ENCODE data around the gene KCMF1.

KCMF1 gene

GRCh38 chr2:84991404-84992160, 20.6 kb downstream of the KCMF1 start:
- Histone ChIP-seq H3K27ac (replicated peaks; ENCODE audit: low read length) (no peak overlapping the region), H3K4me1 (ENCODE audit: control insufficient read depth in 2 of 2, insufficient read depth in 1 of 2, low read depth in 1 of 2, low read length in 2 of 2) (peaks cover 0 to 2% of the 10 kb centered on the region in 2 donors), H4K91ac (ENCODE audit: low read depth, low read length, poor library complexity) (no peak overlapping the region), H3K4me3 (ENCODE audit: low read length in 2 of 2) (no peak overlapping the region), H3K4ac (ENCODE audit: low read length) (no peak overlapping the region), H2AFZ (ENCODE audit: low read length) (no peak overlapping the region), H2BK12ac (ENCODE audit: low read length) (no peak overlapping the region), H2BK120ac (ENCODE audit: low read depth, low read length) (no peak overlapping the region), H2BK5ac (ENCODE audit: low read length) (no peak overlapping the region), H3K23ac (ENCODE audit: low read depth, low read length, poor library complexity) (no peak overlapping the region), H3K79me1 (ENCODE audit: low read depth, low read length) (peaks cover 7% of the 10 kb centered on the region), H3K14ac (ENCODE audit: low read length) (no peak overlapping the region), H3K9ac (ENCODE audit: low read depth, low read length, poor library complexity) (no peak overlapping the region), H3K18ac (ENCODE audit: low read length) (no peak overlapping the region), H2BK15ac (ENCODE audit: low read length) (no peak overlapping the region), H3K36me3 (replicated peaks in 1 of 2; ENCODE audit: control insufficient read depth in 2 of 2, insufficient read depth in 2 of 2, low read length in 2 of 2) (peaks cover 0 to 8% of the 10 kb centered on the region in 2 donors), H3K4me2 (ENCODE audit: insufficient read depth, low read length, poor library complexity, severe bottlenecking) (no peak overlapping the region), H2AK5ac (ENCODE audit: low read depth, low read length) (no peak overlapping the region), H3K27me3 (ENCODE audit: control insufficient read depth in 3 of 3, insufficient read depth in 3 of 3, low read depth in 1 of 3, low read length in 3 of 3) (no peaks in the 10 kb centered on the region), H4K8ac (ENCODE audit: low read depth, low read length) (no peak overlapping the region), H3K9me3 (replicated peaks in 1 of 2; ENCODE audit: control insufficient read depth in 2 of 2, insufficient read depth in 1 of 2, low read depth in 1 of 2, low read length in 2 of 2) (no peaks in the 10 kb centered on the region)
- DNase-seq (ENCODE audit: low spot score): no peak
- WGBS, 2 donors (ENCODE audit: extremely low coverage in 2 of 2, insufficient read length in 2 of 2, insufficient replicate concordance in 1 of 2): no CpG with 5 or more reads among the region's 2 CpGs

GRCh38 chr2:84995826-84996225, 24.9 kb downstream of the KCMF1 start:
- H3K18ac ChIP-seq (ENCODE audit: low read length): no peak overlapping the region

GRCh38 chr2:84996909-84997308, 25.9 kb downstream of the KCMF1 start:
- Histone ChIP-seq H3K4ac (ENCODE audit: low read length) (no peak overlapping the region), H3K4me2 (ENCODE audit: insufficient read depth, low read length, poor library complexity, severe bottlenecking) (no peak overlapping the region)

More at GRCh38 chr2:84995826-84996225, 24.9 kb downstream of the KCMF1 start:
- H2BK120ac ChIP-seq (ENCODE audit: low read depth, low read length): no peak overlapping the region
- peaks cover 0 to 11% of the 10 kb centered on the region in 2 donors for H3K36me3 ChIP-seq (replicated peaks in 1 of 2; ENCODE audit: control insufficient read depth in 2 of 2, insufficient read depth in 2 of 2, low read length in 2 of 2)
- H3K14ac ChIP-seq (ENCODE audit: low read length): no peak overlapping the region
- no peak overlapping the region for H4K91ac ChIP-seq (ENCODE audit: low read depth, low read length, poor library complexity)
- no peak overlapping the region for H2BK12ac ChIP-seq (ENCODE audit: low read length)
- H3K79me1 ChIP-seq (ENCODE audit: low read depth, low read length): peaks cover 6% of the 10 kb centered on the region
- H2AFZ ChIP-seq (ENCODE audit: low read length): no peak overlapping the region
- H2AK5ac ChIP-seq (ENCODE audit: low read depth, low read length): no peak overlapping the region
- no peak overlapping the region for H2BK15ac ChIP-seq (ENCODE audit: low read length)
- no peaks in the 10 kb centered on the region for H3K9me3 ChIP-seq (replicated peaks in 1 of 2; ENCODE audit: control insufficient read depth in 2 of 2, insufficient read depth in 1 of 2, low read depth in 1 of 2, low read length in 2 of 2)
- no peak overlapping the region for H3K23ac ChIP-seq (ENCODE audit: low read depth, low read length, poor library complexity)
- H3K4me3 ChIP-seq (ENCODE audit: low read length in 2 of 2): no peak overlapping the region
- H4K8ac ChIP-seq (ENCODE audit: low read depth, low read length): no peak overlapping the region
- no peaks in the 10 kb centered on the region for H3K4me1 ChIP-seq (ENCODE audit: control insufficient read depth in 2 of 2, insufficient read depth in 1 of 2, low read depth in 1 of 2, low read length in 2 of 2)
- no peak overlapping the region for H2BK5ac ChIP-seq (ENCODE audit: low read length)
- no peak overlapping the region for H3K4me2 ChIP-seq (ENCODE audit: insufficient read depth, low read length, poor library complexity, severe bottlenecking)
- H3K4ac ChIP-seq (ENCODE audit: low read length): no peak overlapping the region
- H3K27ac ChIP-seq (replicated peaks; ENCODE audit: low read length): no peak overlapping the region
- no peak overlapping the region for H3K9ac ChIP-seq (ENCODE audit: low read depth, low read length, poor library complexity)
- no peak for DNase-seq (ENCODE audit: low spot score)
- H3K27me3 ChIP-seq (ENCODE audit: control insufficient read depth in 3 of 3, insufficient read depth in 3 of 3, low read depth in 1 of 3, low read length in 3 of 3): no peaks in the 10 kb centered on the region
- no CpG with 5 or more reads among the region's 2 CpGs for WGBS, 2 donors (ENCODE audit: extremely low coverage in 2 of 2, insufficient read length in 2 of 2, insufficient replicate concordance in 1 of 2)

GRCh38 chr2:84999553-84999955, 28.6 kb downstream of the KCMF1 start:
- DNase-seq (ENCODE audit: low spot score): no peak

More at GRCh38 chr2:84996909-84997308, 25.9 kb downstream of the KCMF1 start:
- H3K4me3 ChIP-seq (ENCODE audit: low read length in 2 of 2): no peak overlapping the region
- no peak overlapping the region for H2AK5ac ChIP-seq (ENCODE audit: low read depth, low read length)
- no peak for DNase-seq (ENCODE audit: low spot score)
- H3K27me3 ChIP-seq (ENCODE audit: control insufficient read depth in 3 of 3, insufficient read depth in 3 of 3, low read depth in 1 of 3, low read length in 3 of 3): no peaks in the 10 kb centered on the region
- H2BK120ac ChIP-seq (ENCODE audit: low read depth, low read length): no peak overlapping the region
- no peak overlapping the region for H3K14ac ChIP-seq (ENCODE audit: low read length)
- no peaks in the 10 kb centered on the region for H3K9me3 ChIP-seq (replicated peaks in 1 of 2; ENCODE audit: control insufficient read depth in 2 of 2, insufficient read depth in 1 of 2, low read depth in 1 of 2, low read length in 2 of 2)
- H4K8ac ChIP-seq (ENCODE audit: low read depth, low read length): no peak overlapping the region
- no peak overlapping the region for H3K23ac ChIP-seq (ENCODE audit: low read depth, low read length, poor library complexity)
- peaks cover 4% of the 10 kb centered on the region for H3K79me1 ChIP-seq (ENCODE audit: low read depth, low read length)
- H4K91ac ChIP-seq (ENCODE audit: low read depth, low read length, poor library complexity): no peak overlapping the region
- H2BK12ac ChIP-seq (ENCODE audit: low read length): no peak overlapping the region
- H2BK5ac ChIP-seq (ENCODE audit: low read length): no peak overlapping the region
- no peak overlapping the region for H3K9ac ChIP-seq (ENCODE audit: low read depth, low read length, poor library complexity)
- H2BK15ac ChIP-seq (ENCODE audit: low read length): no peak overlapping the region
- no CpG with 5 or more reads among the region's 2 CpGs for whole genome bisulfite sequencing, 2 donors (ENCODE audit: extremely low coverage in 2 of 2, insufficient read length in 2 of 2, insufficient replicate concordance in 1 of 2)
- H2AFZ ChIP-seq (ENCODE audit: low read length): no peak overlapping the region
- H3K27ac ChIP-seq (replicated peaks; ENCODE audit: low read length): no peak overlapping the region
- peaks cover 0 to 8% of the 10 kb centered on the region in 2 donors for H3K36me3 ChIP-seq (replicated peaks in 1 of 2; ENCODE audit: control insufficient read depth in 2 of 2, insufficient read depth in 2 of 2, low read length in 2 of 2)
- H3K4me1 ChIP-seq (ENCODE audit: control insufficient read depth in 2 of 2, insufficient read depth in 1 of 2, low read depth in 1 of 2, low read length in 2 of 2): no peaks in the 10 kb centered on the region
- H3K18ac ChIP-seq (ENCODE audit: low read length): no peak overlapping the region

More at GRCh38 chr2:84999553-84999955, 28.6 kb downstream of the KCMF1 start:
- no peak overlapping the region for H2BK5ac ChIP-seq (ENCODE audit: low read length)
- H2AK5ac ChIP-seq (ENCODE audit: low read depth, low read length): no peak overlapping the region
- no peaks in the 10 kb centered on the region for H3K4me1 ChIP-seq (ENCODE audit: control insufficient read depth in 2 of 2, insufficient read depth in 1 of 2, low read depth in 1 of 2, low read length in 2 of 2)
- no peak overlapping the region for H3K4me3 ChIP-seq (ENCODE audit: low read length in 2 of 2)
- no peaks in the 10 kb centered on the region for H3K79me1 ChIP-seq (ENCODE audit: low read depth, low read length)
- no peak overlapping the region for H3K14ac ChIP-seq (ENCODE audit: low read length)
- no peak overlapping the region for H3K4me2 ChIP-seq (ENCODE audit: insufficient read depth, low read length, poor library complexity, severe bottlenecking)
- no peaks in the 10 kb centered on the region for H3K27me3 ChIP-seq (ENCODE audit: control insufficient read depth in 3 of 3, insufficient read depth in 3 of 3, low read depth in 1 of 3, low read length in 3 of 3)
- no peak overlapping the region for H2BK120ac ChIP-seq (ENCODE audit: low read depth, low read length)
- H2AFZ ChIP-seq (ENCODE audit: low read length): no peak overlapping the region
- H4K8ac ChIP-seq (ENCODE audit: low read depth, low read length): no peak overlapping the region
- H2BK15ac ChIP-seq (ENCODE audit: low read length): no peak overlapping the region
- H3K36me3 ChIP-seq (replicated peaks in 1 of 2; ENCODE audit: control insufficient read depth in 2 of 2, insufficient read depth in 2 of 2, low read length in 2 of 2): peaks cover 4 to 11% of the 10 kb centered on the region in 2 donors
- no peak overlapping the region for H3K23ac ChIP-seq (ENCODE audit: low read depth, low read length, poor library complexity)
- peaks cover 2 to 6% of the 10 kb centered on the region in 2 donors for H3K9me3 ChIP-seq (replicated peaks in 1 of 2; ENCODE audit: control insufficient read depth in 2 of 2, insufficient read depth in 1 of 2, low read depth in 1 of 2, low read length in 2 of 2)
- no peak overlapping the region for H3K4ac ChIP-seq (ENCODE audit: low read length)
- no peak overlapping the region for H3K18ac ChIP-seq (ENCODE audit: low read length)
- H2BK12ac ChIP-seq (ENCODE audit: low read length): no peak overlapping the region
- H4K91ac ChIP-seq (ENCODE audit: low read depth, low read length, poor library complexity): no peak overlapping the region
- no peak overlapping the region for H3K27ac ChIP-seq (replicated peaks; ENCODE audit: low read length)
- H3K9ac ChIP-seq (ENCODE audit: low read depth, low read length, poor library complexity): no peak overlapping the region

All from neuronal stem cell (in vitro differentiated cells).